Measurements from ENCODE around the gene DCLRE1B.

The DCLRE1B gene

GRCh38 chr1:113903501-113904292, 1.4 kb upstream of the DCLRE1B start (continued):
- TF ChIP-seq POU6F1 (CRISPR knock-in tag; IDR thresholded peaks at IDR 0.05; ENCODE audit: borderline replicate concordance, low read depth) = no peak
- no peak for TF ChIP-seq BACH2 (CRISPR knock-in tag; IDR thresholded peaks at IDR 0.05; ENCODE audit: borderline replicate concordance)

GRCh38 chr1:113904293-113904673, 843 bp upstream of the DCLRE1B start:
- peak; percentile 46 for ATAC-seq
- TF ChIP-seq TSHZ2 (CRISPR knock-in tag; IDR thresholded peaks at IDR 0.05) = no peak
- no peak for TF ChIP-seq CREB5 (CRISPR knock-in tag; IDR thresholded peaks at IDR 0.05; ENCODE audit: low read depth)
- TF ChIP-seq GLIS3 (CRISPR knock-in tag; IDR thresholded peaks at IDR 0.05) = no peak

- peak; percentile 7 for ATAC-seq
- no peak for TF ChIP-seq ZNF70 (CRISPR knock-in tag; IDR thresholded peaks at IDR 0.05)
- no peak for TF ChIP-seq ZNF8 (CRISPR knock-in tag; IDR thresholded peaks at IDR 0.05)
- TF ChIP-seq CSRNP3 (CRISPR knock-in tag; IDR thresholded peaks at IDR 0.05) = no peak
Observed at GRCh38 chr1:113905435-113905861, 322 bp downstream of the DCLRE1B start.

- peak; percentile 91 for ATAC-seq
- TF ChIP-seq TCF4 (CRISPR knock-in tag; IDR thresholded peaks at IDR 0.05; ENCODE audit: borderline replicate concordance) (no peak), SNAI2 (CRISPR knock-in tag; IDR thresholded peaks at IDR 0.05) (no peak), PATZ1 (CRISPR knock-in tag; IDR thresholded peaks at IDR 0.05; ENCODE audit: borderline replicate concordance) (no peak), TSHZ2 (CRISPR knock-in tag; IDR thresholded peaks at IDR 0.05) (no peak), GLIS3 (CRISPR knock-in tag; IDR thresholded peaks at IDR 0.05) (no peak), BACH2 (CRISPR knock-in tag; IDR thresholded peaks at IDR 0.05; ENCODE audit: borderline replicate concordance) (no peak), ISL1 (CRISPR knock-in tag; IDR thresholded peaks at IDR 0.05) (no peak), ZFP3 (CRISPR knock-in tag; IDR thresholded peaks at IDR 0.05) (no peak), ZNF70 (CRISPR knock-in tag; IDR thresholded peaks at IDR 0.05) (no peak), CSDC2 (CRISPR knock-in tag; IDR thresholded peaks at IDR 0.05) (no peak), ZNF565 (CRISPR knock-in tag; conservative IDR thresholded peaks at IDR 0.05; ENCODE audit: low read depth) (no peak), ARNTL (CRISPR knock-in tag; IDR thresholded peaks at IDR 0.05; ENCODE audit: borderline replicate concordance, low read depth) (no peak), PPARA (CRISPR knock-in tag; IDR thresholded peaks at IDR 0.05; ENCODE audit: borderline replicate concordance) (no peak), TOX (CRISPR knock-in tag; IDR thresholded peaks at IDR 0.05; ENCODE audit: borderline replicate concordance) (no peak), OSR1 (CRISPR knock-in tag; IDR thresholded peaks at IDR 0.05) (no peak)
Observed at GRCh38 chr1:113912594-113913311, 7.6 kb downstream of the DCLRE1B start.

Measured in SK-N-SH treated with all-trans-retinoic acid at 6 μM for 48 hours (cell line).